WTC11 (cell line): ENCODE data around the gene ARRDC3. TPM values are rescaled to one million over a fixed set of nuclear protein-coding genes. Genes with fewer than 3 reads are reported as not detected.

Source experiments
- ATAC-seq: fragments of 200-7000 bp; cut with Tn5 transposase; 2 replicates; pipeline ENCODE4 v1.10.0; 2021; ENCODE audit warnings: mild to moderate bottlenecking, moderate library complexity
- CTCF ChIA-PET: fragments of 300-600 bp; sonication (Branson Sonifier 250); formaldehyde crosslinking; loops from one replicate; lab custom pipeline; 2021; ENCODE audit warnings: antibody characterized with exemption; lab: Charles Lee
- POLR2A ChIA-PET: fragments of 350-600 bp; sonication (Branson Sonifier 250); formaldehyde crosslinking; loops from one replicate; lab custom pipeline; 2021; ENCODE audit warnings: antibody characterized with exemption; lab: Charles Lee
- DNase-seq: peaks from one replicate; pipeline ENCODE4 v3.0.0; 2021; ENCODE audit warnings: low spot score
- H3K27ac Mint-ChIP-seq: 2 replicates; pipeline ENCODE4 v1.8.0; 2021; ENCODE audit warnings: mixed read lengths
- H3K27me3 Mint-ChIP-seq: 2 replicates; pipeline ENCODE4 v1.8.0; 2021; ENCODE audit warnings: low read depth, mild to moderate bottlenecking, moderate library complexity, mixed read lengths
- H3K36me3 Mint-ChIP-seq: 2 replicates; pipeline ENCODE4 v1.8.0; 2021; ENCODE audit warnings: mixed read lengths
- H3K4me1 Mint-ChIP-seq: 2 replicates; pipeline ENCODE4 v1.8.0; 2022; ENCODE audit warnings: mixed read lengths
- H3K4me3 Mint-ChIP-seq: 2 replicates; pipeline ENCODE4 v1.8.0; 2021; ENCODE audit warnings: mild to moderate bottlenecking, moderate library complexity, mixed read lengths
- H3K9me3 Mint-ChIP-seq: 2 replicates; pipeline ENCODE4 v1.8.0; 2021; ENCODE audit warnings: mixed read lengths
- AFF4 ChIP-seq: sonication (generic); formaldehyde crosslinking; IDR thresholded peaks from 2 replicates; pipeline ENCODE4 v1.8.1; 2023; ENCODE audit warnings: mild to moderate bottlenecking, missing genetic modification reagents, borderline replicate concordance
- FOXJ3 ChIP-seq: sonication (generic); formaldehyde crosslinking; IDR thresholded peaks from 2 replicates; pipeline ENCODE4 v1.9.0; 2021; ENCODE audit warnings: missing genetic modification reagents, mild to moderate bottlenecking, borderline replicate concordance
- GABPB1 ChIP-seq: sonication (generic); formaldehyde crosslinking; IDR thresholded peaks from 2 replicates; pipeline ENCODE4 v1.8.1; 2023; ENCODE audit warnings: mild to moderate bottlenecking, missing genetic modification reagents
- MXD4 ChIP-seq: fragments of 250-450 bp; sonication (Bioruptor Pico); IDR thresholded peaks from 2 replicates; pipeline ENCODE4 v1.8.0; 2021; ENCODE audit warnings: mild to moderate bottlenecking, moderate library complexity, borderline replicate concordance
- MYBL2 ChIP-seq: sonication (generic); formaldehyde crosslinking; IDR thresholded peaks from 2 replicates; pipeline ENCODE4 v1.8.1; 2023; ENCODE audit warnings: mild to moderate bottlenecking, moderate library complexity, missing genetic modification reagents
- NFATC4 ChIP-seq: fragments of 250-450 bp; sonication (Bioruptor Pico); IDR thresholded peaks from 2 replicates; pipeline ENCODE4 v1.9.0; 2021; ENCODE audit warnings: mild to moderate bottlenecking
- NFYB ChIP-seq: sonication (generic); formaldehyde crosslinking; conservative IDR thresholded peaks from 2 replicates; pipeline ENCODE4 v1.8.0; 2022; ENCODE audit warnings: low read depth, missing genetic modification reagents
- SMAD3 ChIP-seq: sonication (generic); formaldehyde crosslinking; IDR thresholded peaks from 2 replicates; pipeline ENCODE4 v1.8.0; 2022; ENCODE audit warnings: missing genetic modification reagents, mild to moderate bottlenecking, borderline replicate concordance
- SOX15 ChIP-seq: fragments of 250-450 bp; sonication (Bioruptor Pico); IDR thresholded peaks from 2 replicates; pipeline ENCODE4 v1.9.0; 2021; ENCODE audit warnings: mild to moderate bottlenecking
- TEAD1 ChIP-seq: sonication (generic); formaldehyde crosslinking; IDR thresholded peaks from 2 replicates; pipeline ENCODE4 v1.8.0; 2022; ENCODE audit warnings: mild to moderate bottlenecking, missing genetic modification reagents
- TP53 ChIP-seq: sonication (generic); formaldehyde crosslinking; IDR thresholded peaks from 2 replicates; pipeline ENCODE4 v1.8.1; 2023; ENCODE audit warnings: mild to moderate bottlenecking, missing genetic modification reagents
- USF2 ChIP-seq: sonication (generic); formaldehyde crosslinking; IDR thresholded peaks from 2 replicates; pipeline ENCODE4 v1.8.1; 2023; ENCODE audit warnings: mild to moderate bottlenecking, missing genetic modification reagents, moderate library complexity
- ZNF121 ChIP-seq: sonication (generic); formaldehyde crosslinking; IDR thresholded peaks from 2 replicates; pipeline ENCODE4 v1.8.0; 2023; ENCODE audit warnings: missing genetic modification reagents
- ZNF219 ChIP-seq: sonication (generic); formaldehyde crosslinking; IDR thresholded peaks from 2 replicates; pipeline ENCODE4 v1.8.0; 2023; ENCODE audit warnings: missing genetic modification reagents, mild to moderate bottlenecking, borderline replicate concordance
- ZNF232 ChIP-seq: sonication (generic); formaldehyde crosslinking; IDR thresholded peaks from 2 replicates; pipeline ENCODE4 v1.8.0; 2022; ENCODE audit warnings: mild to moderate bottlenecking, missing genetic modification reagents
- ZNF396 ChIP-seq: fragments of 250-450 bp; sonication (Bioruptor Pico); IDR thresholded peaks from 2 replicates; pipeline ENCODE4 v1.8.0; 2021; ENCODE audit warnings: mild to moderate bottlenecking, moderate library complexity, borderline replicate concordance
- total RNA-seq: library from RNA; stranded (reverse); gene quantifications from 3 replicates; pipeline ENCODE4 v1.2.3, GENCODE V29; 2021
- TF ChIP-seq, protein P1 (sequence below): fragments of 250-450 bp; sonication (Bioruptor Pico); IDR thresholded peaks from 2 replicates; pipeline ENCODE4 v1.9.0; 2021; ENCODE audit warnings: mild to moderate bottlenecking, borderline replicate concordance
- TF ChIP-seq, protein P2 (sequence below): sonication (generic); formaldehyde crosslinking; IDR thresholded peaks from 2 replicates; pipeline ENCODE4 v1.8.0; 2023; ENCODE audit warnings: mild to moderate bottlenecking, missing genetic modification reagents

ARRDC3 gene
- total RNA-seq, 1 experiment from 2014 or later, result 10.3 TPM

DNA sequence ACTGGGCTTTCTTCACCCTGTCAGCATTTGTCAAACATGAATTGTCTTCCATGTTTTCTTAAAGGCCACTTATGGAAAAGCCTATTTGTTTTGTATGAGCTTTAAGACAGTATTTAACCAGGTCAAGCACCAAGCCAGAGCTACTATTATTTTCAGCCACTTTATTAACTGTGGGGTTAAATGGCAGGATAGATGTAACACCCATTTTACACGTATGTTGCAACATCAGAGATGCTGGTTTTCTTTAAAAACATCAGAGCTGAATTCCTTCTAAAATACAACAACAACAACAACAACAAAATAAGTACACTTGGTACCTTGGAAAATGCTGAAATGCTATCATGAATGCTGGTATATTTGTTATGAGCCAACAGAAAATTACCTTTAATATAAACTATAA, 13.6 kb downstream of the ARRDC3 start (continued):
- no peak for TF ChIP-seq FOXJ3 (CRISPR knock-in tag)

GRCh38 chr5:91367908-91368648, 15.0 kb downstream of the ARRDC3 start:
- H3K27ac Mint-ChIP-seq, result no peak overlapping the region
- no peak for ATAC-seq
- CTCF ChIA-PET, result no interaction called here
- no peak overlapping the region for H3K4me3 Mint-ChIP-seq
- TF ChIP-seq SMAD3, result no peak
- no peak for TF ChIP-seq TEAD1 (CRISPR knock-in tag)
- no peak for TF ChIP-seq ZNF232 (CRISPR knock-in tag)
- TF ChIP-seq USF2, result no peak
- TF ChIP-seq TP53 (CRISPR knock-in tag), result no peak
- no peak for TF ChIP-seq ZNF219 (CRISPR knock-in tag)
- no peak for TF ChIP-seq MXD4 (CRISPR knock-in tag)
- TF ChIP-seq MYBL2, result no peak
- TF ChIP-seq, all 79 proteins: peak for 0
- no peak for DNase-seq
- POLR2A ChIA-PET, result interaction anchor here (0.5 to 1.7 kb wide), 3 partner anchors 12 to 13 kb away, joined by 3 to 16 read pairs (median 4); no protein-coding TSS in a partner anchor
- Mint-ChIP-seq H3K36me3 (peaks cover 24% of the 10 kb centered on the region), H3K4me1 (no peaks in the 10 kb centered on the region), H3K9me3 (no peaks in the 10 kb centered on the region), H3K27me3 (no peaks in the 10 kb centered on the region)

DNA sequence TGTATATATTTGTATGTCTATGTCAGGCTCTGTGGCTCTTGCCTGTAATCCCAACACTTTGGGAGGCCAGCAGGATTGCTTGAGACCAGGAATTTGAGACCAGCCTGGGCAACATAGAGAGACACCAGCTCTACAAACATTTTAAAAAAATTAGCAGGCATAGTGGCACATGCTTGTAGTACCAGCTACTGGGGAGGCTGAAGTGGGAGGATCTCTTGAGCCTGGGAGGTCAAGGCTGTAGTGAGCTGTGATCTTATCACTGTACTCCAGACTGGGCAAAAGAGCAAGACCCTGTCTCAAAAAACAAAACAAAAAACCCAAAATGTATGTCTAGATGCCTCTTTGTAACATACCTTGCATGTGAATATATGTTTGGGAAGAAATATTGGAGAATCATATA, 15.8 kb downstream of the ARRDC3 start:
- Mint-ChIP-seq H3K9me3 (no peaks in the 10 kb centered on the region), H3K4me3 (no peak overlapping the region), H3K36me3 (peaks cover 18% of the 10 kb centered on the region), H3K4me1 (no peaks in the 10 kb centered on the region), H3K27me3 (no peaks in the 10 kb centered on the region), H3K27ac (no peak overlapping the region)
- POLR2A ChIA-PET, result interaction anchor here (1.6 to 1.7 kb wide), 2 partner anchors 13 to 14 kb away, joined by 3 to 16 read pairs; no protein-coding TSS in a partner anchor
- TF ChIP-seq NFYB (CRISPR knock-in tag), result no peak
- no peak for TF ChIP-seq NFATC4 (CRISPR knock-in tag)
- TF ChIP-seq ZNF396, result no peak
- TF ChIP-seq, protein P1, sequence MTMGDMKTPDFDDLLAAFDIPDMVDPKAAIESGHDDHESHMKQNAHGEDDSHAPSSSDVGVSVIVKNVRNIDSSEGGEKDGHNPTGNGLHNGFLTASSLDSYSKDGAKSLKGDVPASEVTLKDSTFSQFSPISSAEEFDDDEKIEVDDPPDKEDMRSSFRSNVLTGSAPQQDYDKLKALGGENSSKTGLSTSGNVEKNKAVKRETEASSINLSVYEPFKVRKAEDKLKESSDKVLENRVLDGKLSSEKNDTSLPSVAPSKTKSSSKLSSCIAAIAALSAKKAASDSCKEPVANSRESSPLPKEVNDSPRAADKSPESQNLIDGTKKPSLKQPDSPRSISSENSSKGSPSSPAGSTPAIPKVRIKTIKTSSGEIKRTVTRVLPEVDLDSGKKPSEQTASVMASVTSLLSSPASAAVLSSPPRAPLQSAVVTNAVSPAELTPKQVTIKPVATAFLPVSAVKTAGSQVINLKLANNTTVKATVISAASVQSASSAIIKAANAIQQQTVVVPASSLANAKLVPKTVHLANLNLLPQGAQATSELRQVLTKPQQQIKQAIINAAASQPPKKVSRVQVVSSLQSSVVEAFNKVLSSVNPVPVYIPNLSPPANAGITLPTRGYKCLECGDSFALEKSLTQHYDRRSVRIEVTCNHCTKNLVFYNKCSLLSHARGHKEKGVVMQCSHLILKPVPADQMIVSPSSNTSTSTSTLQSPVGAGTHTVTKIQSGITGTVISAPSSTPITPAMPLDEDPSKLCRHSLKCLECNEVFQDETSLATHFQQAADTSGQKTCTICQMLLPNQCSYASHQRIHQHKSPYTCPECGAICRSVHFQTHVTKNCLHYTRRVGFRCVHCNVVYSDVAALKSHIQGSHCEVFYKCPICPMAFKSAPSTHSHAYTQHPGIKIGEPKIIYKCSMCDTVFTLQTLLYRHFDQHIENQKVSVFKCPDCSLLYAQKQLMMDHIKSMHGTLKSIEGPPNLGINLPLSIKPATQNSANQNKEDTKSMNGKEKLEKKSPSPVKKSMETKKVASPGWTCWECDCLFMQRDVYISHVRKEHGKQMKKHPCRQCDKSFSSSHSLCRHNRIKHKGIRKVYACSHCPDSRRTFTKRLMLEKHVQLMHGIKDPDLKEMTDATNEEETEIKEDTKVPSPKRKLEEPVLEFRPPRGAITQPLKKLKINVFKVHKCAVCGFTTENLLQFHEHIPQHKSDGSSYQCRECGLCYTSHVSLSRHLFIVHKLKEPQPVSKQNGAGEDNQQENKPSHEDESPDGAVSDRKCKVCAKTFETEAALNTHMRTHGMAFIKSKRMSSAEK (CRISPR knock-in tag), result no peak
- 0 out of 2 replicates have a peak, but pooled peaks have one; percentile 51 for TF ChIP-seq ZNF121
- TF ChIP-seq ZNF219 (CRISPR knock-in tag), result no peak
- no peak for DNase-seq
- ATAC-seq, result no peak
- CTCF ChIA-PET, result interaction anchor here (0.8 to 1.6 kb wide), 3 partner anchors 15 to 123 kb away, joined by 3 to 6 read pairs (median 3); partner anchors contain the start of gene ARRDC3

DNA sequence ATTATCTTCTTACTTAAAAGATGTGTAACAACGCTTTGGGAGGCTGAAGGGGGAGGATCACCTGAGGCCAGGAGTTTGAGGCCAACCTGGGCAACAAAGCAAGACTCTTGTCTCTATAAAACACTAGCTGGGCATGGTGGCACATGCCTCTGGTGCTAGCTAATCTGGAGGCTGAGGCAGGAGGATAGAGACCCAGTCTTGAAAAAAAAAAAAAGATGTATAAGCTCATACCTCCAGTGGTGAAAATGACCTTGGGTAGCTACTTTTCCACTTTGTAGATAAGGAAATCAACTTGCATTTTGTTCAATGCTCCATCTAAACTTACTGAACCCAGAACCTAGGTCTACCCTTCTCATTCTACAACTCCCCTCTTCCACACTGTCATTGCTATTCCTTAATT, 16.6 kb downstream of the ARRDC3 start:
- ChIA-PET CTCF (interaction anchor here (0.8 to 1.6 kb wide), 4 partner anchors 14 to 122 kb away, joined by 3 to 8 read pairs (median 4); partner anchors contain the start of gene ARRDC3), POLR2A (interaction anchor here (1.6 to 1.7 kb wide), 2 partner anchors 13 to 14 kb away, joined by 3 to 16 read pairs; no protein-coding TSS in a partner anchor)
- Mint-ChIP-seq H3K4me3 (no peak overlapping the region), H3K9me3 (no peaks in the 10 kb centered on the region), H3K27me3 (no peaks in the 10 kb centered on the region), H3K36me3 (peaks cover 14% of the 10 kb centered on the region), H3K4me1 (no peaks in the 10 kb centered on the region), H3K27ac (no peak overlapping the region)
- ATAC-seq (no peak), DNase-seq (no peak)
- TF ChIP-seq, protein P2, sequence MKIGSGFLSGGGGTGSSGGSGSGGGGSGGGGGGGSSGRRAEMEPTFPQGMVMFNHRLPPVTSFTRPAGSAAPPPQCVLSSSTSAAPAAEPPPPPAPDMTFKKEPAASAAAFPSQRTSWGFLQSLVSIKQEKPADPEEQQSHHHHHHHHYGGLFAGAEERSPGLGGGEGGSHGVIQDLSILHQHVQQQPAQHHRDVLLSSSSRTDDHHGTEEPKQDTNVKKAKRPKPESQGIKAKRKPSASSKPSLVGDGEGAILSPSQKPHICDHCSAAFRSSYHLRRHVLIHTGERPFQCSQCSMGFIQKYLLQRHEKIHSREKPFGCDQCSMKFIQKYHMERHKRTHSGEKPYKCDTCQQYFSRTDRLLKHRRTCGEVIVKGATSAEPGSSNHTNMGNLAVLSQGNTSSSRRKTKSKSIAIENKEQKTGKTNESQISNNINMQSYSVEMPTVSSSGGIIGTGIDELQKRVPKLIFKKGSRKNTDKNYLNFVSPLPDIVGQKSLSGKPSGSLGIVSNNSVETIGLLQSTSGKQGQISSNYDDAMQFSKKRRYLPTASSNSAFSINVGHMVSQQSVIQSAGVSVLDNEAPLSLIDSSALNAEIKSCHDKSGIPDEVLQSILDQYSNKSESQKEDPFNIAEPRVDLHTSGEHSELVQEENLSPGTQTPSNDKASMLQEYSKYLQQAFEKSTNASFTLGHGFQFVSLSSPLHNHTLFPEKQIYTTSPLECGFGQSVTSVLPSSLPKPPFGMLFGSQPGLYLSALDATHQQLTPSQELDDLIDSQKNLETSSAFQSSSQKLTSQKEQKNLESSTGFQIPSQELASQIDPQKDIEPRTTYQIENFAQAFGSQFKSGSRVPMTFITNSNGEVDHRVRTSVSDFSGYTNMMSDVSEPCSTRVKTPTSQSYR (CRISPR knock-in tag), result no peak
- TF ChIP-seq AFF4, result no peak
- no peak for TF ChIP-seq GABPB1 (CRISPR knock-in tag)
- TF ChIP-seq SOX15 (CRISPR knock-in tag), result no peak
